ENCODE measurements around the gene F13A1. TPM values are rescaled to one million over a fixed set of nuclear protein-coding genes. Genes with fewer than 3 reads are reported as not detected.

The F13A1 gene
- total and polyA plus RNA-seq, 2 donors (not counting 3 experiments of a cell fraction or from before 2014, with no cell fraction given) = not detected

- BruUV-seq (replicated peaks) = no TSS peak
- intact Hi-C loops (cut with micrococcal nuclease) (loop anchor here (2.0 kb wide), 1 partner anchor 73 kb away; no protein-coding TSS in a partner anchor), dilution Hi-C loops (cut with MboI; ENCODE audit: extremely low pct_ligation_motif_present, low sequenced_read_pairs) (no loop called here)
- Histone ChIP-seq H3K4me1 (ENCODE audit: control insufficient read depth, extremely low read depth, insufficient read depth, low read length) (no peaks in the 10 kb centered on the region), H4K20me1 (replicated peaks; ENCODE audit: control insufficient read depth, extremely low read depth, insufficient read depth, low read length) (no peaks in the 10 kb centered on the region), H3K4me2 (ENCODE audit: insufficient read depth, low read length) (no peak overlapping the region), H3K27me3 (ENCODE audit: control insufficient read depth in 2 of 2, insufficient read depth in 2 of 2, low read length in 2 of 2) (no peaks in the 10 kb centered on the region), H2AFZ (ENCODE audit: low read depth, low read length) (no peak overlapping the region), H3K9ac (replicated peaks; ENCODE audit: extremely low read depth, insufficient read depth, low read length) (no peak overlapping the region), H3K27ac (ENCODE audit: insufficient read depth, low read depth, low read length) (no peak overlapping the region), H3K9me1 (replicated peaks; ENCODE audit: control insufficient read depth, extremely low read depth, insufficient read depth, low read length) (no peaks in the 10 kb centered on the region), H3K9me3 (replicated peaks; ENCODE audit: control insufficient read depth, insufficient read depth, low read length) (no peaks in the 10 kb centered on the region), H3K79me2 (ENCODE audit: control insufficient read depth, insufficient read depth, low read length) (no peaks in the 10 kb centered on the region), H3K36me3 (ENCODE audit: control insufficient read depth in 2 of 2, extremely low read depth in 1 of 2, insufficient read depth in 2 of 2, low read length in 2 of 2) (no peaks in the 10 kb centered on the region), H3K4me3 (replicated peaks in 1 of 3; ENCODE audit: insufficient read depth in 1 of 3, low read depth in 1 of 3, low read length in 3 of 3) (no peak overlapping the region)
- TF ChIP-seq MAX (IDR thresholded peaks at IDR 0.05; ENCODE audit: insufficient read depth, insufficient read length) (no peak), CTCF (IDR thresholded peaks at IDR 0.05; ENCODE audit: extremely low read depth in 1 of 2, insufficient read depth in 1 of 2, low read depth in 1 of 2, low read length in 2 of 2) (no peak), EZH2 (IDR thresholded peaks at IDR 0.05; ENCODE audit: borderline replicate concordance, low read depth, low read length, severe bottlenecking) (no peak), MYC (IDR thresholded peaks at IDR 0.05; ENCODE audit: low read depth, low read length) (no peak), POLR2A (IDR thresholded peaks at IDR 0.05; ENCODE audit: low read depth, low read length) (no peak)
- CTCF ChIA-PET = no interaction called here
- no peak for FAIRE-seq
- POLR2A ChIA-PET = no interaction called here
- no peak for DNase-seq (ENCODE audit: low read depth, low spot score)
These were observed 31.1 kb upstream of the F13A1 start for GRCh38 chr6:6351511-6352025.

- H3K9ac ChIP-seq (replicated peaks; ENCODE audit: extremely low read depth, insufficient read depth, low read length) = no peak overlapping the region
- no peaks in the 10 kb centered on the region for H3K27me3 ChIP-seq (ENCODE audit: control insufficient read depth in 2 of 2, insufficient read depth in 2 of 2, low read length in 2 of 2)
- dilution Hi-C loops (cut with MboI; ENCODE audit: extremely low pct_ligation_motif_present, low sequenced_read_pairs) = no loop called here
- ChIA-PET CTCF (no interaction called here), POLR2A (no interaction called here)
- H2AFZ ChIP-seq (ENCODE audit: low read depth, low read length) = no peak overlapping the region
- no peaks in the 10 kb centered on the region for H3K36me3 ChIP-seq (ENCODE audit: control insufficient read depth in 2 of 2, extremely low read depth in 1 of 2, insufficient read depth in 2 of 2, low read length in 2 of 2)
- no peaks in the 10 kb centered on the region for H3K9me3 ChIP-seq (replicated peaks; ENCODE audit: control insufficient read depth, insufficient read depth, low read length)
- H3K27ac ChIP-seq (ENCODE audit: insufficient read depth, low read depth, low read length) = no peak overlapping the region
- no TSS peak for BruUV-seq (replicated peaks)
- no peak overlapping the region for H3K4me3 ChIP-seq (replicated peaks in 1 of 3; ENCODE audit: insufficient read depth in 1 of 3, low read depth in 1 of 3, low read length in 3 of 3)
- H3K4me1 ChIP-seq (ENCODE audit: control insufficient read depth, extremely low read depth, insufficient read depth, low read length) = no peaks in the 10 kb centered on the region
- no peak overlapping the region for H3K4me2 ChIP-seq (ENCODE audit: insufficient read depth, low read length)
- intact Hi-C loops (cut with micrococcal nuclease) = loop anchor here (2.0 kb wide), 1 partner anchor 74 kb away; no protein-coding TSS in a partner anchor
- H3K79me2 ChIP-seq (ENCODE audit: control insufficient read depth, insufficient read depth, low read length) = no peaks in the 10 kb centered on the region
- FAIRE-seq (no peak), DNase-seq (ENCODE audit: low read depth, low spot score) (no peak)
- TF ChIP-seq FOS (IDR thresholded peaks at IDR 0.05; ENCODE audit: borderline replicate concordance, insufficient read depth, low read length) = no peak
- TF ChIP-seq CTCF (IDR thresholded peaks at IDR 0.05; ENCODE audit: extremely low read depth in 1 of 2, insufficient read depth in 1 of 2, low read depth in 1 of 2, low read length in 2 of 2) = no peak
- TF ChIP-seq POLR2AphosphoS5 (IDR thresholded peaks at IDR 0.05; ENCODE audit: insufficient read depth, low read depth, low read length) = no peak
- no peak for TF ChIP-seq MYC (IDR thresholded peaks at IDR 0.05; ENCODE audit: low read depth, low read length)
- no peak for TF ChIP-seq MAX (IDR thresholded peaks at IDR 0.05; ENCODE audit: insufficient read depth, insufficient read length)
- TF ChIP-seq JUN (IDR thresholded peaks at IDR 0.05; ENCODE audit: borderline replicate concordance, insufficient read depth, insufficient read length, low read depth) = no peak
- TF ChIP-seq POLR2A (IDR thresholded peaks at IDR 0.05; ENCODE audit: low read depth, low read length) = no peak
- no peak for TF ChIP-seq GATA2 (IDR thresholded peaks at IDR 0.05; ENCODE audit: insufficient read depth, insufficient read length, low read depth, low read length)
- TF ChIP-seq EZH2 (IDR thresholded peaks at IDR 0.05; ENCODE audit: borderline replicate concordance, low read depth, low read length, severe bottlenecking) = no peak
- H4K20me1 ChIP-seq (replicated peaks; ENCODE audit: control insufficient read depth, extremely low read depth, insufficient read depth, low read length) = no peaks in the 10 kb centered on the region
- no peaks in the 10 kb centered on the region for H3K9me1 ChIP-seq (replicated peaks; ENCODE audit: control insufficient read depth, extremely low read depth, insufficient read depth, low read length)
These were observed 30.2 kb upstream of the F13A1 start for GRCh38 chr6:6350696-6351095.
